ENCODE data around the gene DCUN1D2. TPM values are rescaled to one million over a fixed set of nuclear protein-coding genes. Genes with fewer than 3 reads are reported as not detected.
A peak's percentile ranks its signal among the peaks of the same experiment; 100 is the strongest.
"Not testable (repeated sequence)": the region's sequence is repeated elsewhere in the genome, so short reads cannot be mapped to it uniquely, and the experiment has no call there.

The DCUN1D2 gene
- total and polyA plus RNA-seq, 9 donors: 9.7 to 31.4 (median 16.4) TPM

DNA sequence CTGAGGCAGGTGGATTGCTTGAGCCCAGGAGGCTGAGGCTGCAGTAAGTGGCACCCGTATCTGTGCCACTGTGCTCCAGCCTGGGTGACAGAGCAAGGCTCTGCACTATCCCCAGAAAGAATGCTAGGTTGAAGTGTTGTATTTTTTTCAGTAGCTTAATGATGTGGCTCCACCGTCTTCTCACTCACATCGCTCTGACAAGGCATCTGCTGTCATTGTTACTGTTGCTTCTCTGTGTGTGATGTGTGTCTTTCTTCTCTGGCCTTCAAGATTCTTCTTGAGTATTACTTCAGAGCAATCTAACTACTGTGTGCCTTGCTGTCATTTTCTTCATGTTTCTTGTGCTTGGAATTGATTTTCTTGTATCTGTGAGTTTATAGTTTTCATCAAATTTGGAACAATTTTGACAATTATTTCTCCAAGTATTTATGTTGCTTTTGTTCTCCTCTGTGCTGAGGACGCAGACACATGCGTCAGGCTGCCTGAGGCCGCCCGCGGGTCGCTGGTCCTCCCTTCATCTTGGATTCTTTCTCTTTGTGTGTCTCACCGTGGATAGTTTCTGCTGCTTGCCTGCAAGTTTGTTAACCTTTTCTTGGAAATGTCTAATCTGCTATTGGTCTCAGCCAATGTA, 48.0 kb downstream of the DCUN1D2 start:
- H3K4me1 ChIP-seq (ENCODE audit: insufficient read depth): no peaks in the 10 kb centered on the region
- intact Hi-C loops (cut with DNase I): no loop called here
- WGBS, 3 donors: 83 to 87% (median 84%) methylated on average over 10 of the region's 10 CpGs
- no peak overlapping the region for H3K27ac ChIP-seq
- no peaks in the 10 kb centered on the region for H3K36me3 ChIP-seq
- TF ChIP-seq EP300 (IDR thresholded peaks at IDR 0.05): no peak
- TF ChIP-seq, protein P1, sequence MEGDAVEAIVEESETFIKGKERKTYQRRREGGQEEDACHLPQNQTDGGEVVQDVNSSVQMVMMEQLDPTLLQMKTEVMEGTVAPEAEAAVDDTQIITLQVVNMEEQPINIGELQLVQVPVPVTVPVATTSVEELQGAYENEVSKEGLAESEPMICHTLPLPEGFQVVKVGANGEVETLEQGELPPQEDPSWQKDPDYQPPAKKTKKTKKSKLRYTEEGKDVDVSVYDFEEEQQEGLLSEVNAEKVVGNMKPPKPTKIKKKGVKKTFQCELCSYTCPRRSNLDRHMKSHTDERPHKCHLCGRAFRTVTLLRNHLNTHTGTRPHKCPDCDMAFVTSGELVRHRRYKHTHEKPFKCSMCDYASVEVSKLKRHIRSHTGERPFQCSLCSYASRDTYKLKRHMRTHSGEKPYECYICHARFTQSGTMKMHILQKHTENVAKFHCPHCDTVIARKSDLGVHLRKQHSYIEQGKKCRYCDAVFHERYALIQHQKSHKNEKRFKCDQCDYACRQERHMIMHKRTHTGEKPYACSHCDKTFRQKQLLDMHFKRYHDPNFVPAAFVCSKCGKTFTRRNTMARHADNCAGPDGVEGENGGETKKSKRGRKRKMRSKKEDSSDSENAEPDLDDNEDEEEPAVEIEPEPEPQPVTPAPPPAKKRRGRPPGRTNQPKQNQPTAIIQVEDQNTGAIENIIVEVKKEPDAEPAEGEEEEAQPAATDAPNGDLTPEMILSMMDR (IDR thresholded peaks at IDR 0.05): no peak
- no peak for TF ChIP-seq POLR2A (IDR thresholded peaks at IDR 0.05)
- peak in 1 of 5 donors; percentile 1 for DNase-seq
- no peaks in the 10 kb centered on the region for H3K27me3 ChIP-seq
- H3K4me3 ChIP-seq: no peak overlapping the region
- no peaks in the 10 kb centered on the region for H3K9me3 ChIP-seq

DNA sequence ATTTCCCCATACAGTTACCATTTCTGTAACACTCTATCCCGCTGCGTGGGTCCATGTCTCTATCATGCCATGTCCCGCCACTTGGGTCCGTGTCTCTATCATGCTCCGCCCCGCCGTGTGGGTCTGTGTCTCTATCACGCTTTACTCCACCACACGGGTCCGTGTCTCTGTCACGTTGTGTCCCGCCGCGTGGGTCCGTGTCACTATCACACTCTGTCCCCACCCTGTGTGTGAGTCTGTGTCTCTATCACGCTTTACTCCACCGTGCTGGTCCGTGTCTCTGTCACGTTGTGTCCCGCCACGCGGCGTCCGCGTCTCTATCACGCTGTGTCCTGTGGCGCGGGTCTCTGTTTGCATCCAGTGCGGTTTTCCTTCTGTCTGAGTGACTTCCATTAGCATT, 48.9 kb downstream of the DCUN1D2 start:
- Histone ChIP-seq H3K27ac (no peak overlapping the region), H3K9me3 (no peaks in the 10 kb centered on the region), H3K4me3 (no peak overlapping the region), H3K36me3 (no peaks in the 10 kb centered on the region), H3K27me3 (no peaks in the 10 kb centered on the region), H3K4me1 (ENCODE audit: insufficient read depth) (no peaks in the 10 kb centered on the region)
- WGBS, 3 donors: 94 to 97% (median 97%) methylated on average over 29 of the region's 29 CpGs
- intact Hi-C loops (cut with DNase I): no loop called here
- peak in 1 of 5 donors; percentile 20 for DNase-seq
- no peak for TF ChIP-seq POLR2A (IDR thresholded peaks at IDR 0.05)
- TF ChIP-seq EP300 (IDR thresholded peaks at IDR 0.05): no peak
- TF ChIP-seq, protein P1 (IDR thresholded peaks at IDR 0.05): no peak

DNA sequence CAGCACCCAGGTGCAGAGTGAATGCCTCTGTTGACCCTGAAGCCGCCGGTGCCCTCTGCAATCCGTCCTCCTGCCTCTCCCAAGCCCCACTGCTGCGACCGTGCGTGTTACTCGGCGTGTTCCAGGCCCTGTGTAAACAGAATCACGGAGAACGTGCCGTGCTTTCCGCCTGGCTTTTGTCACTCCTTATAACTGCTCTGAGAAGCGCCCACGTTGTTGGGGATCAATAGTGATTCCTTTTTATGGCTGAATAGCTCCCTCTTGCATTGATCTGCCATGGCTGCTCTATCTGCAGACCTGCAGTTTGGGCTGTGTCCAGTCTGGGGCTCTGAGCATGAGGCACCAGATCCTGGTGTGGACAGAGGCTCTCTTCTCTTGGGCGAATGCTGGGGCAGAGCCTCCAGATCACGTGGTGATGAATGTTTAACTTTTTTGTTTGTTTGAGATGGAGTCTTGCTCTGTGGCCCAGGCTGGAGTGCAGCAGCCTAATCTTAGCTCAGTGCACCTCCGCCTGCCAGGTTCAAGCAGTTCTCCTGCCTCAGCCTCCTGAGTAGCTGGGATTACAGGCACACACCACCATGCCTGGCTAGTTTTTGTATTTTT, 53.0 kb downstream of the DCUN1D2 start:
- TF ChIP-seq EP300 (IDR thresholded peaks at IDR 0.05) (no peak), POLR2A (IDR thresholded peaks at IDR 0.05) (no peak)
- TF ChIP-seq, protein P1 (IDR thresholded peaks at IDR 0.05): no peak
- Histone ChIP-seq H3K27ac (no peak overlapping the region), H3K9me3 (no peaks in the 10 kb centered on the region), H3K4me1 (ENCODE audit: insufficient read depth) (no peaks in the 10 kb centered on the region), H3K36me3 (no peaks in the 10 kb centered on the region), H3K4me3 (no peak overlapping the region), H3K27me3 (no peaks in the 10 kb centered on the region)
- no peak for DNase-seq
- intact Hi-C loops (cut with DNase I): no loop called here
- 77 to 88% (median 85%) methylated on average over 17 of the region's 17 CpGs for WGBS, 3 donors

DNA sequence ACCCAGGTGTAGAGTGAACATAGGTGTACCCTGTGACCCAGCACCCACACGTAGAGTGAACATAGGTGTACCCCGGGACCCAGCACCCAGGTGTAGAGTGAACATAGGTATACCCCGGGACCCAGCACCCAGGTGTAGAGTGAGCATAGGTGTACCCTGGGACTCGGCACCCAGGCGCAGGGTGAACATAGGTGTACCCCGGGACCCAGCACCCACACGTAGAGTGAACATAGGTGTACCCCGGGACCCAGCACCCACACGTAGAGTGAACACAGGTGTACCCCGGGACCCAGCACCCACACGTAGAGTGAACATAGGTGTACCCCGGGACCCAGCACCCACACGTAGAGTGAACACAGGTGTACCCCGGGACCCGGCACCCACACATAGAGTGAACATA, 53.6 kb downstream of the DCUN1D2 start:
- DNase-seq; H3K27ac ChIP-seq; H3K4me1 ChIP-seq (ENCODE audit: insufficient read depth); H3K4me3 ChIP-seq; H3K9me3 ChIP-seq; H3K36me3 ChIP-seq; H3K27me3 ChIP-seq; intact Hi-C loops (cut with DNase I): not testable (repeated sequence)
- WGBS, 3 donors: 92 to 98% (median 95%) methylated on average over 15 of the region's 15 CpGs

DNA sequence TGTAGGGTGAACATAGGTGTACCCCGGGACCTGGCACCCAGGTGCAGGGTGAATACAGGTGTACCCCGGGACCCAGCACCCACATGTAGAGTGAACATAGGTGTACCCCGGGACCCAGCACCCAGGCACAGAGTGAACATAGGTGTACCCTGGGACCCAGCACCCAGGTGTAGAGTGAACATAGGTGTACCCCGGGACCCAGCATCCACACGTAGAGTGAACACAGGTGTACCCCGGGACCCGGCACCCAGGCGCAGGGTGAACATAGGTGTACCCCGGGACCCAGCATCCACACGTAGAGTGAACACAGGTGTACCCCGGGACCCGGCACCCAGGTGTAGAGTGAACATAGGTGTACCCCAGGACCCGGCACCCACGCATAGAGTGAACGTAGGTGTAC, 54.6 kb downstream of the DCUN1D2 start:
- 93 to 95% (median 94%) methylated on average over 15 of the region's 15 CpGs for WGBS, 3 donors
- H3K4me1 ChIP-seq (ENCODE audit: insufficient read depth); H3K9me3 ChIP-seq; DNase-seq; H3K27me3 ChIP-seq; H3K4me3 ChIP-seq; intact Hi-C loops (cut with DNase I); H3K27ac ChIP-seq; H3K36me3 ChIP-seq: not testable (repeated sequence)

All from ovary (tissue), 9 donors.